GM18517 (cell line): ENCODE data around the gene FMN2.
"Not testable (repeated sequence)": the region's sequence is repeated elsewhere in the genome, so short reads cannot be mapped to it uniquely, and the experiment has no call there.

ENCODE experiments used
- ATAC-seq: cut with Tn5 transposase; IDR thresholded peaks from one replicate; pipeline ENCODE4 v1.9.1; 2021; ENCODE audit warnings: mild to moderate bottlenecking, moderate library complexity; ENCODE audit not compliant: unreplicated experiment

The FMN2 gene

DNA sequence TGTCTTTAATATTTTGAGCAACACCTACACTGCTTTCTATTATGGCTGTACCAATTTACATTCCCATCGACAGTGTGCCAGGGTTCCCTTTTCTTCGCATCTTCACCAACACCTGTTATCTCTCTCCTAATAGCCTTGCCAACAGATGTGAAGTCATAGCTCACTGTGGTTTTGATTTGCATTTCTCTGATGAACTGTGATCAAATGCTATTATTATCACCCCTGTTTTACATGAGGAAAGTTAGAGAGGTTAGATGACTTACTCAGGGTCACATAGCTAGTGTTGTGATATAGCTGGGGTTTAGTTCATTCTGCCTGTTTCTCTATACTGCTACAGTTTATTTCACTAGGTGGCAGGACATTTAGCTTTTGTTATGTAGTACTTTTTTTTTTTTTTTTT lies 204.1 kb downstream of the FMN2 start:
- ATAC-seq: no peak

DNA sequence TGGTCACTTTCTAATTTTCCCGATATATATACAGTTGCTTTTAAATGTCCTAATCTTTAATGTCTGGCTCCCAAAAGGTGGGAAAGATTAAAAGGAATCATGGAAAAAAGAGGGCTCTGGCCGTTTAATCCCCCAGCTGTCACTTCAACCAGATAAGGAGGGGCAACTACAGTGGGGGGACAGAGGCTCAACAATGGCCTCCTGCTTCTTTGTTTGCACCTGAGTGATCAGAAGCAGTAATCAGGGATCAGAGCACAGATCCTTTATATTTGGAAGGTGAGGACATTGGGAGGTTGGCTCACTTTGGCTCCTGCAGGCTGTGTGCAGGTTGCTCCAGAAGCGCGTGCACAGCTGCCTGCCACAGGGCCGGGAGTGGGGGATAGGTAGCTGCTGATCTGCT lies 212.8 kb downstream of the FMN2 start:
- no peak for ATAC-seq

DNA sequence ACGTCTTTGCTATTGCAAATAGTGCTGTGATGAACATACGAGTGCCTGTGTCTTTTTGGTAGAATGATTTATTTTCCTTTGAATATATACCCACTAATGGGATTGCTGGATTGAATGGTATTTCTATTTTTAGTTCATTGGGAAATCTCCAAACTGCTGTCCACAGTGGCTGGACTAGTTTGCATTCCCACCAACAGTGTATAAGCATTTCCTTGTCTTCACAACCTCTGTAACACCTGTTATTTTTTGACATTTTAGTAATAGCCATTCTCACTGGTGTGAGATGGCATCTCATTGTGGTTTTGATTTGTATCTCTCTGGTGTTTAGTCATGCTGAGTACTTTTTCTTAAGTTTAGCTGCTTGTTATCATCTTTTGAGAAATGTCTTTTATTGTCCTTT lies 215.0 kb downstream of the FMN2 start:
- ATAC-seq: no peak

DNA sequence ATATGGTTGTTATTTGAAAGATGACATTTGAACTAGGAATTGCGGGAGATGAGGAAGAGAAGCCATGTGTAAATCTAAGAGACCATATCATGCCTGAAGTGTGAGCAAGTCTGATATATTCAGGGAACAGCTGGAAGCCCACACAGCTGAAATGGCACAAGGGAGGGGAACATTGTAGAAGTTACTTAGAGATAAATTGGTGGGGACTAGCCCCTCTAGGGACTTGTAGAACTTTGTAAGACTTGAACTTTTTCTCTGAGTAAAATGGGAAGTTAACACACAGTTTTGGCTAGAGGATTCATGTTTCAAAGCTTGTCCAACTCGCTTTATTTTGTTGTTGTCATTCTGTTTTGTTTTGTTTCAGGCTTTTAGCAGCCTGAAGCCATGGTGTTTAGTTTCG lies 216.4 kb downstream of the FMN2 start:
- ATAC-seq: no peak

DNA sequence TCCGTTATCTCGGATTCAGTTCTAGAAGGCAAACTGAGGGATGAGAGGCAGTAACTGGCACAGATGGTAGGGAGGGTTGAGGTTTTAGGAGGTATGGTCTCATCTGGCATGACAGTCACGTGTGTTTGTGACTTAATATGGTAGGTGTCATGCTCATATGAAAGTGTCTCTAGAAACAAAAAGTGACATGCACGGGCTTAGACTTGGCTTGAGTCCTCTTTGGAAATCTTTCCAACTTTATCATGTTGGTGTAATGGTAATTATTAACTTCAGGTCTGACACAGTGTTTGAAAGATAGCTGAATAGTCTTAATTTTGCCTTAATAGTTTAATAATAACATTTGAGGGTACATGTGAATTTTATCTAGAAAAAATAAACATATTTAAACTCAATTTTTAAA lies 218.1 kb downstream of the FMN2 start:
- ATAC-seq: no peak

DNA sequence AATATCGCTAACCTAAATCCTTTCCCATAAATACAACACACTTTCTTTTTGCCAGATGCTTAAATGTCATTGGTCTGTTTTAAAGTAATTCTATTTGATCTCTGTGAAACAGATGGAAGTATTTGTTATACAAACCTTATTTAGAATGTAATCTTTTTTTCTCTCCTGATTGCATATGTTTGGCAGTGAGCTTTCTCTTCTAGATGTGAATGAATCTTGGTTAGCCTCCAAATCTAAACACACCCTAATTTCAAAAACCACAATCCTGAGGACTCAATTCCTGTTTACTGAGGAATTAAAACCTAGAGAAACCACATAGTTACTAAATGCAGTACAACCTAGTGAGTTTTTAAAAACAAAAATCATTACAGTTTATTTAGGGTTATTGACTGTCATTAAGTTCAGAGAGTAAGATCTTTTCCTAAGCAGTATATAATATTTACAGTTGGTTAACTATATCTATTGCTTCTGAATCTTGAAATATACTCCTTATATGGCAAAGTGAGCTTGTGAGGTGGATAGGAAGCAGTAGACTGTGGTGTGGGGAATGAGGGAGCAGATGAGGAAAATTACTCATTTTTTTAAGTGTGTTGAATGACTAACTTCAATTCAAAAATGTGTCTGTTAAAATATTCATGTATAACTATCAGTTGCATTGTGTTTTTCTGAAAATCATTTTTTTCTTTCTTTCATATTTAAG lies 218.7 kb downstream of the FMN2 start:
- ATAC-seq: no peak

DNA sequence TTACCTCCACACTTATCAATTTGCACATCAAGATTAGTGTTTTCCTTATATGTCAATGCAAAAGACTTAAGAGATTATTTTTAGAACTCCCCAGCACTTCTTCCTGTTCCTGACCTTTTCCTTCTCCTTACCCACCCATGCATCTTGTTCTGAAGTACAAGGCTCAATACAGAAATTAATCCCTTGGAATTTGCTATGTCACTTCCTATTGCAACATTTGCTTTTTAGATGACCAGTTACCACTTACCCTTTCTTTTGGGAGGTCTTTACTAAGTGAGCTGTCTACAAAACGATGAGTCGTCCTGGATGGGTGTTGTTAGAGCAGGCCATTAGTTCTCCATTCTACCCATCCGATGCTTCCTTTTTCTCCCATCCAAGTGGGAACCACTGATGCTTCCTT lies 221.2 kb downstream of the FMN2 start:
- no peak for ATAC-seq

DNA sequence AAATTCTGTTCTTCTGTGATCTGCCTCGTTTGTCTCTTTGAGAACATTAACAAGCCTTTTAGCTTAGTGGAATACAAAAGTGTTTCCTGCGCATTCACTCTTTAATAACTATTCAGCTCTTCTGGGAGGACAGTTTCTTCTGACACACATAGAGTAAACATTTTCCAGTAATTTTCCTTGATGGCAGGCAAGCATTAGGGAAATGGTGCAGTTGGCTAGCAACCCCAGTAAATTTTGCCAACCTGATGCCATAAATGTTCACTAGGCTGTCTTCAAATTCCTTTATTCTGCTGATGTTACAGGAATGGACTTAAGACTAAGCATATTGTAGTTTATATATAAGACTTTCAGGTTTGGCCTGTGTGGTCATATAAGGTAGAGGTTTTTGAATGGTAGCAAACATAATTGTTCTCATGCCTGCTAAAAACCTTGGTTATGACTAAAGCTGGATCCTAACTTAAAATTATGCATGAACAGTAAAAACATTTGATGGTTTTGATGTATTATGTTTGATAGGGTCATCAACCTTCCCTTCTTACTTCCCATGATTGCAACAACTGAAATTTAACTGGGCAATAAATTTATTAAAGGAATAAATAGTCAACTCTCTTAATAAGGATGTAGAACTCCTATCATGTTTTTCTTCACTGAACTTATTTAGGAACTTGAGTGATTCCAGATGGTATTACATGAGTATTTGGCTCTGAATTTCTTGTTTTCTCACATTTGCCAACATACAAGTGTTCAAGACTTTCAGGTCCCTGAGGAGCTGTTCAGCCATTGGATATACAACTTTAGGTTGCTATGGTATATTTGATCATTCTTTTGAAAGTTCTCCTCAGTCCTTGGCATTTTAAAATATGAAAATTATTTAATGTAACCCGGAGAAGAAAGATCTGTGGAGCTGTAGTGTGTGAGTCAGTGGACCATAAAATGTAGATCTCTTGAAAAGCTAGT lies 223.4 kb downstream of the FMN2 start:
- no peak for ATAC-seq

DNA sequence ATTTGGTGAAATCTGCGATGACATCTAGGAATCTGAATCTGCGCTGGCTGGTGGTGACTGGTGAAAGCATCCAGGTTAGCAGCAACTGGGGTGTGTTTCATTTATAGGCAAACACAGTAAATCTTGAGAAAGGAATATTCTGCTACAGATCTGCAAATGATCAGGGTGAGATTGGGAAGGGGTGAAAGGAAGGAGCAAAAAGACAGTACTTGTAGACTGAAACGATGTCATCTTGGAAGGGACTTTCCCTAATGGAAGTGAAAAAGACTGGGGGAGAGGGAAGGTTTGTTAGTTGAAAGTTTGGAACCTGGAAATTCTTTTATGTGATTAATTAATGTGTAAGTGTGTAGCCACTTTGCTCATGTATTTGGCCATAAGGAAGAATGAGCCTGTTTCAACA lies 228.3 kb downstream of the FMN2 start:
- ATAC-seq: no peak

DNA sequence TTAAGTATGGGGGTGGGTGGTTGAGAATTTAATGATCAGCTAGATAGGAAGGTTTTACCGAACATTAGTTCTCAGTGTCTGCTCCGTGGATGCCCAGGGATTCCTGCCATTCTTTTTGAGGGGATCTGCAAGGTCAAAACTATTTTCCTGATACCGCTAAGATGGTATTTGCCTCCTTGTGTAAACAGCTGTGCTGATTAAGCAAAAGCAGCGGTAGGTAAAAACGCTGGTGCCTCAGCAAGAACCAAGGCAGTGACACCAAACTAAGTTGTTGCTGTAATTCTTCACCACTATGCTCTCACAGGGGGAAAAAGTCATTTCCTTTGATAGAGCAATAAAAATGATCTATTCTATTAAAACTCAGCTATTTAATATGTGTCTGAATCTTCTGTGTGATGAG lies 229.0 kb downstream of the FMN2 start:
- no peak for ATAC-seq

DNA sequence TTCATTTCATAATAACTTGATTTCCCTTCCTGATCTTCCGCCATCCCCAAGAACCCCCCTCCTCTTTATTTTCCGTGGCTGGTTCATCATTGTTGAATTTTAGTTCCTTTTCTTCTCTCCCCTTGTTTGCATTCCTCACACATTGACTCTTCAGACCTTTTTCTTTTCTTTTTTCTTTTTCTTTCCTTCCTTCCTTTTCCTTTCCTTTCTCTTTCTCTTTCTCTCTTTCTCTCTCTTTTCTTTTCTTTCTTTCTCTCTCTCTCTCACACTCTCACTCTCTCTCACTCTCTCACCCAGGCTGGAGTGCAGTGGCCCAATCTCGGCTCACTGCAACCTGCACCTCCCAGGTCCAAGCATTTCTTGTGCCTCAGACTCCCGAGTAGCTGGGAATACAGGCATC lies 231.3 kb downstream of the FMN2 start:
- no peak for ATAC-seq

DNA sequence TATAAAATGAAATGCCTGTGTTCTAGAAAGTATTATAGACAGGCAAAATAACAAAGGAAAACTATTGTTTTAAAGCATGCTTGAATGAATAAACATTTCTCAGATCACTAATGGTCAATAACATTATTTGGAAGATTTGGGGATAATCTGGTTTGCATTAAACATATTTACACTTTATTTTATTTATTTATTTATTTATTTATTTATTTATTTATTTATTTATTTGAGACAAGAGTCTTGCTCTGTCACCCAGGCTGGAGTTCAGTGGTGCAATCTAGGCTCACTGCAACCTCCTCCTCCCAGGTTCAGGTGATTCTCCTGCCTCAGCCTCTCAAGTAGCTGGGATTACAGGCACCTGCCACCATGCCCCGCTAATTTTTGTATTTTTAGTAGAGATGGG lies 236.7 kb downstream of the FMN2 start:
- ATAC-seq: not testable (repeated sequence)

DNA sequence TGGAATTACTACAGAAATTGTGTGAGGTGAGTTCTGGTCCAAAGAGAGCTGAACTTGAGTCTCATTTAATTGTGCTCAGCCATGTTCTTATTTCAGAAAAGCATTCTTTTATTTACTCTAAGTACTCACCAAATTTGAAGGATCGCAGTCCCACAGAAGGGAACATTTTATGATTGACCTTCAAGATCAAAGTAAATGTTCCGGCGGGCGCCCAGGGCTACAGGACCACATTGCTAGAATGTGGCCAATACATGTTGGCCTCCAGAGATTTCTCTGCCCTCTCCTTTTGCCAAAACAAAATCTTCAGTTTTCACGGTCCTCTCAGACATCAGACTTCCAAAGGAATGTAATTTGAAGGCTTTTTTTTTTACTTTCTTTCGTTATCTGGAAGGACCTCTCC lies 237.8 kb downstream of the FMN2 start:
- no peak for ATAC-seq

DNA sequence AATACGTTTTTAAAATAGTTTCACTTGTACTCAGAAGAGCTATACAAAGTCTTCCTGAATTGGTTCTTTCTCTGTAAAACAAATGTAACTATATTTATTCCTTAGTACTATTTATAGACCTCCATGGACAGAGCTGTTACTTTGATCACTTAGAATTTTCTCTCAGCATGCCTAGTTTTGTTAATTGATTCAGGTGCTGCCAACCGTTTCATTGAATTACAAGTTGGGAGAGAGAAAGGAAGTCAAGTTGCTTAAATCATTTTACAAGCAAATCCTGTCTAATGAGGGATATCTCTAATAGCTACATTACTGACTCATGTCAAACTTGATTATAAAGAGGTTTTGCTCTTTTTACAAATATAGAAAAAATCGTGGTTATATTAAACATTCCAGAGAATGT lies 241.0 kb downstream of the FMN2 start:
- no peak for ATAC-seq

DNA sequence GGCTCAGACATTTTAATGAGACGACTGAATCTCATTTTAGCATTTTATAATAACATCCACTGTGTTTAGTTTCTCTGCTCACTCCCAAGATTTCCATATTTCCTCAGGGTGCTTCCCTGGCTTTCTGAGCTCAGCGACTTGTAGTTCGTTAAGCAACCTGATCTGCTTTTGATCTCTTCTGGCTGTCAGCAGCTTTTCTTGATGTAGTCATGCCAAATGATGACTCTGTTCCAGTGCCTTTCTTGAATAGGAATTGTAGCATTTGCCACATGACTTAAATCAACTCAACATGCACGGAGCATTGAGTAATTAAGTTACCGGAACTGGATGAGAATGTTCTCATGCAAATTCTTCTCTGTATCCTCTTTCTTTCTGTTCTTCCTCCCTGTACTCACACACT lies 246.1 kb downstream of the FMN2 start:
- no peak for ATAC-seq

DNA sequence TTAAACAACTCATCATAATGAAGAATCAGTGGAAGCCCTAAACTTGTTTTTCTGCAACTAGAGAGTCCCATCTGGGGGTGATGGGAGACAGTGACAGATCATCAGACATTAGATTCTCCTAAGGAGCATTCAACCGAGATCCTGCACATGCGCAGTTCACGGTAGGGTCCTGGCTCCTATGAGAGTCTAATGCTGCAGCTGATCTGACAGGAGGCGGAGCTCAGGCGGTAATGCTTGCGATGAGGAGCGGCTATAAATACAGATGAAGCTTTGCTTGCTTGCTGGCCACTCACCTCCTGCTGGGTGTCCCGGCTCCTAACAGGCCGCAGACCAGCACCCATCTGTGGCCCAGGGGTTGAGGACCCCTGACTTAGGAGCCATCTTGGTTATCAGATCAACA lies 247.2 kb downstream of the FMN2 start:
- ATAC-seq: no peak

DNA sequence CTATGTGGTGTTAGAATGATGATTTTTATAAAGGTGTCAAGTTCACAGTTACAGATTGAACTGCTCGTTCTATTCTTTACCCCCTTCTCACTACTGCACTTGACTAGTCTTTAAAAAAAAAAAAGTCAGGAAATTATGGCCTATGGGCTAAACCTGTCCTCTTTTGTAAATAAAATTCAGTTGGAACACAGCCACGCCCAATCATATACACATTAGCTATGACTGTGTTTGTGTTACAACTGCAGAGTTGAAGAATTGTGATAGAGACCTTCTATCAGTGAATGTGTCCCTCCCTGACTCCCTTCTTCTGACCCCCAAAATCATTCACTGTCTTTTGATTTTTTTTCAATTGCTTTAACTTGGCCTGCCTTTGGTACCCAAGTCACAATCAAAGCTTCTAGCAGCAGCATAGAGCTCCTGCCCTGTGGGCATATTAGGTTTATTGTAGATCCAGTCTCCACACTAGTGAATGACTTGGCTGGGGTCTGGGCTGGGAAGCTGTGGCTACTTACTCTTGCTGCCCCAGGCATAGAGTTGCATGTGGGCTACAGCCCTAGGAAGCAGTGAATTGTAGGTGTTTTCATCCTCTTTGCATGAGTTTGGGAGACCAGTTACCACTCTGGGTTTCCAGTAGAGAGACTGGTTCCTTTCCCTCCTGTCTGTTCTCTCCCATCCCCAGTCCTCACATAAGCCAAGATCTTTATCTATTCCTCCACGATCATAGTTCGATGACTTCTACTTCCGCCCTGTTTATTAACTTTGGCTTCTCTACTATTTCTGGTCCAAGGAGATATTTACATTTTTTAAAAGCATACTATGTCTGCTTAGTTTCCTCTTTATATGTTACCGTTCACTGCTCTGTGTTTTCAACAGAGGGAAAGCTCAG lies 249.9 kb downstream of the FMN2 start:
- ATAC-seq: no peak

DNA sequence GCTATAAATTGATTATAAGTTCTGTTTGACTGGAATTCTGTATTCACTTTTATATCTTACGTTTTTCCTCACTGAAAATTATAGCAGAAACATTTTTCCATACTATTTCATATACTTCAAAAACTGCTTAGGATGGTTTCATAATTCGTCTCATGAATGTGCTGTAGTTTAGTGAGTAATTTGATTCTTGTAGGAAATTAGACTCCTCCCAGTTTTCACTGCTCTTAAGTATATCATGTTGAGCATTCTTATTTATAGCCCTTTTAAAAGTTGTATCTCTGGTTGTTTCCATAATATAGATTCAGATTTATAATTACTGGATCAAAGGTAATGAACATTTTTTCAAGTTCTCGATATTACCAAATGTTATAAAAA lies 250.6 kb downstream of the FMN2 start:
- no peak for ATAC-seq

DNA sequence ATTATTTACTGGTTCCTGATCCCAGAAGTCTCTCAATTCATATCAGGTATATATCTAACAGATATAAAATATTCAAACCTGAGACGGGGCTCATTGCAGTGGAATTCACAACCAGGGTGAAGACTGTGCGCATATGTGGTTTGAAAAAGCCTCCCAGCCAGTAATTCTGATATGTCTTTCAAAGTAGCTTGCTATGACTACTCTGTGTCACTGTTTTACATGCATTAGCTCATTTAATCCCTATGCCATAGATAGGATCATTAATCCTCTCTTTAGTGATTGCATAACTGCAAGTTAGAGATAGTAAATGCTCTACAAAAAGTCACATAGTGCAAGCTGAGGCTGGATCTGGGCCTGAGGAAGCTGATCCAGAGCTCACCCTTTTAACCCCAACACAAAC lies 251.4 kb downstream of the FMN2 start:
- ATAC-seq: no peak

DNA sequence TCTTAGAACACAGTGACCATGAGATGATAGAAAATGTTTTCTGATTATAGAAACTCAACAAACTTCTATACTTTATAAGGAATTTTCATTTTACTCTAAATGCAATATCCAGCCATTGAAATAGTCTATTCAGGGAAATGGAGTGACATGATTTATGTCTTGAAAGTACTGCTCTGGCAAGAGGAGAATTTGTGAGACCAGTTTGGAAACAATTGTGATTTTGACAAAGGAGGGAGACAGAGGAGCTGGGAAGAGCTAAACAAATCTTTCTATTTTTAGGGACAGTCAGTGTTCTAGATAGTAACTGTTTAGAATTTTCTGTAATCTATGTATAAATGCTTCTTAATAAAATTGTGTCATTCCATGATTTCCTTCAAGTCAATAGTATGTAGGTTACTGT lies 252.3 kb downstream of the FMN2 start:
- ATAC-seq: no peak

DNA sequence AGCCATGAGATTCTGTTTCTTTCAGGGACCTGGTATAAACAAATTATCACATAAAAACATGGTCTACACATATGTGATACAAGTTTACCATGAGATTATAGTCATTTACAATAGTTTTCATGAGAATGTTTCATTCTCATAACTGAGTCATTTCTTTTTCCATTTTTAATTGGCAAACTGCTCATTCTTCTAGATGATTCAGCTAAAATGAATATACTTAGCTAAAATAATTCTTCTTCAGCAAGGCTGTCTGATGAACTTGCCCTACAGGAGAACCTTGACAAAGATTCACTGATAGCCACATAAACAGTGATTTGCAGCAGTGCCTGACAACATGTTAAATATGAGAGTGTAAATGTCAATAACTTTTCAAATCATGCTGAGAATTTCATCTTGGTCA lies 253.2 kb downstream of the FMN2 start:
- no peak for ATAC-seq
